ENCODE data around the gene ZNF426.
"Not testable (repeated sequence)": the region's sequence is repeated elsewhere in the genome, so short reads cannot be mapped to it uniquely, and the experiment has no call there.

Gene ZNF426

DNA sequence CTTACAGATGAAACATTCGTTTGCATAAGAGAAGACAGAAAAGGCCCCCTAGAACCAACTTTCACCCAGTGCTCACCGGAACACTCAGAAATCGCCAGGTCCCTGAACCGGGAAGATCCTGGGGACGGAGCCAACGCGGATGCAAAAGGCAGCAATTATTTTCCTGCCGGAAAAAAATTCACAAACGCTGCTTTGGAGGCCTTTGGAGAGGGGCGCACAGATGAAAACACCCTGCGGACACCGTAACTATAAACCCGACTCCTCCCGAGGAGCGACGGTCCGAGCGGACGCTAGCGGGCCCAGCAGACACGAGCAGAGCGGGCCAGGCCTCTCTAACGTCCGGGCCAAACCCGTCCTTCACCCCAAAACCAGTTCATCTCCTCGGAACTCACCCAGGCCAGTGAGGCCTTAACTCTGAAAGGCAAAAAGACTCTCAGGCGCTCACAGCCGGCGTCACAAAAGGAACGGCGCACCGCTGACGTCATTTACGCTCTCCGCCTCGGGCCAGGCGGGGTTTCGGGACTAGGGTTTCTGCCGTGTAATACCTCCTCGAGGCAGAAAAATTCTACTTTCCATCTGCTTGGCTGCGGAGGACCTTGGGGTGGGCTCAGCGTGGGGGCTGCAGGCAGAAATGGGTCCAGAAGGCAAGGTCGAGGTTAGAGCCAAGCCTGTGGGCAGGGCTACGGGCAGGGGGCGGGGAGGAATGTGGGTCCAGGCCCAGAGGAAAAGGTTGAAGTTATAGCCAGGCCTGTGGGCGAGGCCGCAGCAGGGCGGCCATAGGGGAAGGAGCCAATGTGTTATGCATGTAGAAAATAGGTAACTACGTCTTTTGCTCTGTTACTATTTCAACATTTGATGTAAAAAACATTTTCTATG is at the start of gene ZNF426:
Gene ZNF426, minus strand, starts transcription at position 463 of the 876 bp plus-strand sequence. CDS start 2,413 bp downstream, outside the sequence.
- peak; percentile 88 for DNase-seq

DNA sequence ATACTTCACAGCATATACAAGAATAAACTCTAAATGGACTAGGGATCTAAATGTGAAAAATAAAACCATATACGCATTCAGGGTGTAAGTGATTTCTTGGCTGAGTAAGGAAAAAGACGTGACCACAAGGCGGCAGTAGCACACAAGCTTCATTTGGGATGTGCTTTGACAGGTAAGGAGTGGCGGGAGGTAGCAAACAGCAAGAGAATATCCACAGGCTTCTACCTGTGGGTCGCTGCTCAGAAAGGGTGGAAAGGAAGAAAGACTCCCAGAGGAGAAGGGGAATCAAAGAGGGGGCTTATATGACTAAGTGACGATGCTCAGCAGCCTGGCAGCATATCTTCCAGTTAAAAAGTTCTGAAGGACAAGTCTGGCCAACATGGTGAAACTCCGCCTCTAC is 48.3 kb upstream of the ZNF426 start:
- peak; percentile 47 for DNase-seq

DNA sequence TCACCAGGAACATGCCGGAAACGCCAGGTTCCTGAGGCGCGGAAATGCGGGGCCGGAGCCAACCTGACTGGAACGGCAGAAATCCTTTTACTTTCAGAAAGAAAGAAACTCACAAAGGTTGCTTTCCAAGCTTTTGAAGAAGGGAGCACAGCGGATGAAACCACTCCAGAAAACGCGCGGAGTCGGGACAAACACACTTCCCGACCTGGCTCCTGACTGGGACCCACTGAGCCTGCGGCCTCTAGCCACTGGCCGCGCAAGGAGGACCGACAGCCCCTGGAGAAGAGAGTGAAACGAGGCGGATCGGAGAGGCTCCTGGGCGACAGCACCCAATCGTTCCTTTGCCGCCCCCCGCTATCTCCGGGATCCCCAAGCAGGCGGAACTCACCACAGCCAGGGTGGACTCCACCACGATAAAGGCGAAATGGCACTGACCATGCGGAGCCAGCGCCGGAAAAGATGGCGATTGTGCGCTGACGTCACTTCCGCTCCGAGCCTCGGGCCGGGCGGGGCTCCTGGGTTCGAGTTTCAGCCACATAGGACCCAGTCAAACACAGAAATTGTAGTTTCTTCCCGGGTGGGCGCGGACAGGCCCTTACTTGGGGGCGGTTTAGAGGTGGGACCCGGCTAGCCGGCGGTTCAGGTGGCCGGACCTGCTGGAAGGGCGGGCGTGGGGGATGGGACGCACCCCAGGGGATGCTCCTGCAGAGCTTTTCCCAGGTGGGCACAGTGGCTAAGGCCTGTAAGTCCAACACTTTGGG is 45.8 kb upstream of the ZNF426 start, which contains the start of gene ZNF121:
Gene ZNF121, minus strand, starts transcription at position 432 of the 761 bp plus-strand sequence. CDS start 16,407 bp downstream, outside the sequence.
- DNase-seq, result peak; percentile 84

DNA sequence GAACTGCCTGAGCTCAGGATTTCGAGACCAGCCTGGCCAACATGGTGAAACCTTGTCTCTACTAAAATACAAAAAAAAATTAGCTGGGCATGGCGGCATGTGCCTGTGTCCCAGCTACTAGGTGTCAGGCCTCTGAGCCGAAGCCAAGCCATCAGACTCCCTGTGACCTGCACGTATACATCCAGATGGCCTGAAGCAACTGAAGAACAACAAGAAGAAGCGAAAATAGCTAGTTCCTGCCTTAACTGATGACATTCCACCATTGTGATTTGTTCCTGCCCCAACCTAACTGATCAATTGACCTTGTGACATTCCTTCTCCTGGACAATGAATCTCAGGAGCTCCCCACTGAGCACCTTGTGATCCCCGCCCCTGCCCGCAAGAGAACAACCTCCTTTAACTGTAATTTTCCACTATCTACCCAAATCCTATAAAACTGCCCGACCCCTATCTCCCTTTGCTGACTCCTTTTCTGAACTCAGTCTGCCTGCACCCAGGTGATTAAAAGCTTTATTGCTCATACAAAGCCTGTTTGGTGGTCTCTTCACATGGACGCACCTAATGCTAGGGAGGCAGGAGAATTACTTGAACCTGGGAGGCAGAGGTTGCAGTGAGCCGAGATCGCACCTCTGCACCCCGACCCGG is 43.8 kb upstream of the ZNF426 start:
- DNase-seq, result not testable (repeated sequence)

DNA sequence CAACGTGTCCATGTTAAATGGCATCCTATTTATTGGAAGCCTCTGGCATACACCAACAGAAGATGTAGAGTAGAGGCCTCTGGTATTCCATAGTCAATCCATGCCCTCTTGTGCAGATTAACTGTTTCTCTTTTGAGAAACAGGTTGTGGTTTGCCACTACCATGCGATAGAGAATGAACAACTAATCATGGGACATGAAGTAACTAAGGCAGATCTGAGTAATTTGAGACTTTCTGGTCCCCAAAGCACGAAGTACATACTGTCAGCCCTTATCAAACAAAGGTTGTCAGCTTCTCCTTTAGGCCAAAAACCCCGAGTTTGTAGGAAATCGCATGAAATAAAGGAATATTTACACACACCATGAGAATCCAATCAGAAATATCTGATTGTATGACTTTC is 42.3 kb upstream of the ZNF426 start:
- no peak for DNase-seq

DNA sequence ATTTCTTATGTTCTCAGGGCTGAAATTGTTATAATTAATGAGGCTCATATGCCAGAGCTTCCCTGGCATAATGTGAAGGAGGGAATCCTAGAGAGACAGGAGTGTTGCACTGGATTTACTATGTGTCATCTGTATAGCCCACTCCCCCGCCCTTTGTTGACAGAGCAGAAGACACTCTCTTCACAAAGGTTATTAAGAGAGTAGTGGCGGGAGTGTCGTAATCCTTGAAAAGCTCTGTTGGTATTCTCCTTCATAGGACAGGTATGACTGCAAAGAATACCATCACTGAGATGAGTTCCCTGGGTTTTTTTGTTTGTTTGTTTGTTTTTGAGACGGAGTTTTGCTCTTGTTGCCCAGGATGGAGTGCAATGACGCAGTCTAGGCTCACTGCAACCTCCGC is 31.8 kb upstream of the ZNF426 start:
- DNase-seq, result no peak

DNA sequence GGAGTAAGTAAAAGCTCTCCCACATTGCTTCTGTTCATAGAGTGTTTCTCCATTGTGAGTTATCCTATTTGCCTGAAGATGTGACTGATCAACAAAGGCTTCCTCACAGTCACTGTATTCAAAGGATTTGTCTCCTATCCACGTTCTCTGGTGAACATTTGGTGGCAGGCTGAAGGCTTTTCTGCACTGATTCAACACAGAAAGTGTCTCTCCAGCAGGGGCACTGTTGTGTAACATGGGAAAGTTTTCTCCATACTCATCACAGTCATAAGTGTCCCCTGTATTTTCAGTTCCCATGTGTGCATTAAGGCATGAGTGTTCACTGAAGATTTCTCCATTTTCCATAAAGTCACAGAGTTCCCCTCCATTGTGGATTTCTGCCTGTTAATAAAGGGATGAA is 28.3 kb upstream of the ZNF426 start:
- DNase-seq, result peak; percentile 30

DNA sequence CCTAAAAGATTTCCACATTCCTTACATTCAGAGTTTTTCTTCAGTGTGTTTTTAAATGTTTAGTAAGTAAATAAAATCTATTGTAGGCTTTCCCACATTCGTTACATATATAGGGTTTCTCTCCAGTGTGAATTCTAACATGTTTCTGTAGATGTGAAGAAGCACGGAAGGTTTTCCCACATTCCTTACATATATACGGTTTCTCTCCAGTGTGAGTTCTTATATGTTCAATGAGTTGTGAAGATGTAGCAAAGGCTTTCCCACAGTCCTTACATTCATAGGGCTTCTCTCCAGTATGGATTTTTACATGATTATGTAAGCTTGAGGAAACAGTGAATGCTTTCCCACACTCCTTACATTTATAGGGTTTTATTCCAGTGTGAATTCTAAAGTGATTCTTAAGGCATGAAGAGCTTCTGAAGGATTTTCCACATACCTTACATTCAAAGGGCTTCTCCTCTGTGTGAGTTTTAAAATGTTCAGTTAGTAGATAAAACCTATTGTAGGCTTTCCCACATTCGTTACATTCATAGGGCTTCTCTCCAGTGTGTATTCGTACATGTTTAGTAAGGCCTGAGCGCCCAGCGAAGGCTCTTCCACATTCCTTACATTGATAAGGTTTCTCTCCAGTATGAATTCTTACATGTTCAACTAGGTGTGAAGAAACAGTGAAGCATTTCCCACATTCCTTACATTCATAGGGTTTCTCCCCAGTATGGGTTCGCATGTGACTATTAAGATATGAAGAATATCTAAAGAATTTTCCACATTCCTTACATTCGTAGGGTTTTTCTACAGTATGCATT is 27.7 kb upstream of the ZNF426 start:
- DNase-seq, result peak; percentile 42

DNA sequence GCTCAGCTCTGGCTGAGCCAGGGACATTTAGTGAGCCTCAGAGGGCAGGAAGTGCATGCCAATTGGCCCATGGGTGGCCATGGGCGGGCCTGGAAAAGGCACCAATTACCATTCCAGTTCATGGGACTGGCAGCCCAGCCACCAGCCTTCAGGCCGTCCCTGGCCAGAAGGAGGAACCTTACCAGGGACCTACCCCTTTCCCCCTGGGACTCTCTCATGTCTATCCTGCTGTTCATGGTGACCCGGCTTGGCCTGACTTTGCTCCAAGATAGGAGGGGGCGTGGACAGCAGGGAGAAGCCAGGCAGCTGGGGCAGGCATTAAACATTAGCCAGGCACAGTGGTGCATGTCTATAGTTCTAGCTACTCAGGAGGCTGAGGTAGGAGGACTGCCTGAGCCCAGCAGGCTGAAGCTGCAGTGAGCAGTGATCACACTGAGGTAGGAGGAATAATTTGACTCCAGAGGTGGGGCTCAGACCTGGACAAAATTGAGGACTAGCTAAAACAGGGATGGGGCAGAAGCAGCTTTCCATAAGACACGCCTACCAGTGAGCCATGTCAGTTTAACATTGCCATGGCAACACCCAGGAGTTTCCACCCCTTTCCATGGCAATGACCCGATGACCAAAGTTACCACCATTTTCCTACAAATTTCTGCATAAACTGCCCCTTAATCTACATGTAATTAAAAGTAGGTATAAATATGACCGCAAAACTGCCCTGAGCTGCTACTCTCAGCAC is 14.3 kb upstream of the ZNF426 start:
- DNase-seq, result no peak

DNA sequence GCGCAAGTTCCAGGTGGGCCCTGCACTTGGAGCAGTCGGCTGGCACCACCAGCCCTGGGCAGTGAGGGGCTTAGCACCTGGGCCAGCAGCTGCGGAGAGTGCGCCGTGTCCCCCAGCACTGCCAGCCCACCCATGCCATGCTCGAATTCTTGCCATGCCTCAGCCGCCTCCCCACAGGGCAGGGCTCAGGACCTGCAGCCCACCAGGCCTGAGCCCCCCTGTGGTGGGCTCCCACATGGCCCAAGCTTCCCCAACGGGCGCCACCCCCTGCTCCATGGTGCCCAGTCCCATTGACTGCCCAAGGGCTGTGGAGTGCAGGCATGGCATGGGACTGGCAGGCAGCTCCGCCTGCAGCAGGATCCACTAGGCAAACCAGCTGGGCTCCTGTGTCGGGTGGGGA is 9.4 kb upstream of the ZNF426 start:
- DNase-seq, result no peak

DNA sequence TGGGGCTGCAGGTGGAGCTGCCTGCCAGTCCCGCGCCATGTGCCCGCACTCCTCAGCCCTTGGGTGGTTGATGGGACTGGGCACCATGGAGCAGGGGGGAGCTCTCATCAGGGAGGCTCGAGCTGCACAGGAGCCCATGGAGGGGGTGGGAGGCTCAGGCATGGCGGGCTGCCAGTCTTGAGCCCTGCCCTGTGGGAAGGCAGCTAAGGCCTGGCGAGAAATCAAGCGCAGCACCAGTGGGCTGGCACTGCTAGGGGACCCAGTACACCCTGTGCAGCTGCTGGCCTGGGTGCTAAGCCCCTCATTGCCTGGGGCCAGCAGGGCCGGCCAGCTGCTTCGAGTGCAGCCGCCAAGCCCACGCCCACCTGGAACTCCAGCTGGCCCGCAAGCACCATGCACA is 2.8 kb upstream of the ZNF426 start:
- DNase-seq, result not testable (repeated sequence)

DNA sequence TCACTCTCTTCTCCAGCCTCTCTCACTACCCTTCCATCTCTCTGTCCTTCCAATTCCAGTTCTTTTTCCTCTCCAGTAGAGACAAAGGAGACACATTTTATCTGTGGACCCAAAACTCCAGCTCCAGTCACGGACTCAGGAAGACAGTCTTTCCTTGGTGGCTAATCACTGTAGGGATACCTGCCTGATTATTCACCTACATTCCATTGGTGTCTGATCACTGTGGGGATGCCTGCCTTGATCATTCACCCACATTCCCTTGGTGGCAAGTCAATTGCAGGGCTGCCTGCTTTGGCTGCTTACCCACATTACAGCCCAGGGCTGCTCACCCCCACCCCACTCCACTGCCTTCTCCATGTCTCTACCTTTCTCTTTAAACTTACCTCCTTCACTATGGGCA is 1.5 kb upstream of the ZNF426 start:
- not testable (repeated sequence) for DNase-seq

DNA sequence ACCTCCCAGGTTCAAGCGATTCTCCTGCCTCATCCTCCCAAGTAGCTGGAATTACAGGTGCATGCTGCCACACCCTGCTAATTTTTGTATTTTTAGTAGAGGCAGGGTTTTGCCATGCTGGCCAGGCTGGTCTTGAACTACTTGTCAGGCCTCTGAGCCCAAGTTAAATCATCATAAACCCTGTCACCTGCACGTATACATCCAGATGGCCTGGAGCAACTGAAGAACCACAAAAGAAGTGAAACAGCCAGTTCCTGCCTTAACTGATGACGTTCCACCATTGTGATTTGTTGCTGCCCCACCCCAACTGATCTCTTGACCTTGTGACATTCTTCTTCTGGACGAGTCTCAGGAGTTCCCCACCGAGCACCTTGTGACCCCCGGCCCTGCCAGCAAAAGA is 756 bp upstream of the ZNF426 start:
- DNase-seq, result not testable (repeated sequence)

DNA sequence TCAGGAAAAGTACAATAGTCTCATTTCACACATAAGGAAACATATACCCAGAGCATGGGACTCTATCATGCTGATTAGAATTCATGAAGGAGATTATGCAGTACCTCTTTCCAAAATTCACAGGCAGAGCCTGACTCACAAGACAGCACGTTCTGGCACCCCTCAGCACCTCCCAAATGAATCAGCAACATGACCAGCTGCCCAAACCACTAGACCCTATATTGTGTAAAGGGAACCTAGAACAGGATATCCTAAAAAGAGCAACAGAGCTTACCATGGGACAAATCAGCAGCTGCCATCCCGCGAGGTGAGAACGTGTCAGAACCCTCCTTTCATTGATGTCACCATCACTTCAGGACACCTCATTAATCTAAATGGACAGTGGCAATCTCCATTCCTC is 2.5 kb downstream of the ZNF426 start:
- peak; percentile 27 for DNase-seq

DNA sequence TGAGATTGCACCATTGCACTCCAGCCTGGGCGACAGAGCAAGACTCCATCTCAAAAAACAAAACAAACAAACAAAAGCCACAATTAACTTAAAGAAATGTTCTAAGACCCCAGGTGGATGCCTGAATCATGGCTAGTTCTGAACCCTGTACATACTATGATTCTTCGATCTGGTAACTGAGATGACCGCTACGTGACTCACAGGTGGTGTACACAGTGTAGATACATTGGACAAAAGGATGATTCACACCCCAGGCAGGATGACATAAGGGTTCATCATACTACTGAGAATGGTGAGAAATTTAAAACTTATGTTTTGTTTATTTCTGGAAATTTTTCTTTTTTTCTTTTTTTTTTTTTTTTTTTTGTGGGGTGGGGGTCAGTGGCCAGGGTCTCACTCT is 6.5 kb downstream of the ZNF426 start:
- no peak for DNase-seq

DNA sequence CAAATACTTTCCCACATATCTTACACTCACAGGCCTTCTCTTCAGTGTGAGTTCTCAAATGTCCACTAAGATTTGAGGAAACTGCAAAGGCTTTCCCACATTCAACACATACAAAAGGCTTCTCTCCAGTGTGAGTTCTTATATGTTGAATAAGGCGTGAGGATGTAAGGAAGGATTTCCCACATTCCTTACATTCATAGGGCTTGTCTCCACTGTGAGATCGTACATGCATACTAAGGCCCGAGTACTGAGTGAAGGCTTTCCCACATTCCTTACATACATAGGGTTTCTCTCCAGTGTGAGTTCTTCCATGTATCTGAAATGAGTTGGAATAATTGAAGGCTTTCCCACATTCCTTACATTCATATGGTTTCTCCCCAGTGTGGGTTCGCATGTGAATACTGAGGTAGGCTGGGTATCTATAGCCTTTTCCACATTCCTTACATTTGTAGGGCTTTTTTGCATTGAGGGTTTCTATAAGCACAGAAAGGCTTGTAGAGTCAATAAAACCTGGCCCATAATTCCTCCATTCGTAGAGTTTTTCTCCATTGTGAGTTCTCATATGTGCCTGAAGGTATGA is 9.6 kb downstream of the ZNF426 start:
- peak; percentile 45 for DNase-seq

DNA sequence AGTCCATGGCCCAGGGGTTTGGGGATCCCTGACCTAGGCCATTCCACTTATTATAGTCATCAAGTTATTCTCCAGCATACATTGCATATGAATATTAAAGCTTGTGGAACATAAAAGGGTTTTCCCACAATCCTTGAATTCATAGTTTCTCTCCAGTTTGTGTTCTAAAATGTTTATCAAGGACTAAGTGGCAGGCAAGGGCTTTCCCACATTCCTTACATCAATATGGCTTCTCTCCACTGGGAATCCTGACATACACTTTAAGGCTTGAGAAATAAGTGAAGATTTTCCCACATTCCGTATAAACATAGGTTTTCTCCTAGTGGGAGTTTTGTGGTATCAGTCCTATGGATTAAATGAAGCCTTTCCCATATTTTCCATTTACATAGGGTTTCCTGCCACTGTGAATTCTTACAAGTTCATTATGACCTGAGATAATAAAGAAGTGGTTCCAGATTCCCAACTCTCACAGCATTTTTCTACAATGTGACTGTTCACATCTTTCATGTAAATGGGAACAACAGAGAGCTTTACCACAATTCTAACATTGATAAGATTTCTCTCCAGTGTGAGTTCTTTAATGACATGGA is 14.5 kb downstream of the ZNF426 start:
- no peak for DNase-seq

DNA sequence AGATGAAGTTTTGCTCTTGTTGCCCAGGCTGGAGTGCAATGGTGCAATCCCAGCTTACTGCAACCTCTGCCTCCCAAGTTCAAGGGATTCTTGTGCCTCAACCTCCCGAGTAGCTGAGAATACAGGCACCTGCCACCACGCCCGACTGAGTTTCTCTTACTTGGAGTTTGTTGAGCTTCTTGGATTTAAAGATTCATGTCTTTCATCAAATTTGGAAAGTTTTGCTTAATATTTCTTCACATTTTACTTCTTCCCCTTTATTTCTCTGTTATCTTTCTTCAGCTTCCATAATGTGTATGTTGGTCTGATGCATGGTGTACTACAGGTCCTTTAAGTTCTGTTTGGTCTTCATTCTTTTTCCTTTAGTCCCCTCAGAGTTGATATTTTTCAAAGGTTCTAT is 31.2 kb downstream of the ZNF426 start:
- DNase-seq, result no peak

DNA sequence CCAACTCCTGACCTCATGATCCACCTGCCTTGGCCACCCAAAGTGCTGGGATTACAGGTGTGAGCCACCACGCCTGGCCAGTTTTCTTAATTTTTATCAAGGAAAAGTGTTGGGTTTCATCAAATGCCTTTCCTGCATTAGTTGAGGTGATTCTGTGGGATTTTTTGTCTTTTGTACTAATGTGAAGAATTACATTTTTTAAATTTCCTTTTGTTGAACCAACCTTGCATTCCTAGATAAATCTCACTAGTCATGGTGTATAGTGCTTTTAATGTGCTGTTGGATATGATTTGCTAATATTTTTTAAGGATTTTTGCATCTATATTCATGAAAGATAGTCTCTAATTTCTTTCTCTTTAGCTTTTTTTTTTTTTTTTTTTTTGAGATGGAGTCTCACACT is 37.6 kb downstream of the ZNF426 start:
- no peak for DNase-seq

DNA sequence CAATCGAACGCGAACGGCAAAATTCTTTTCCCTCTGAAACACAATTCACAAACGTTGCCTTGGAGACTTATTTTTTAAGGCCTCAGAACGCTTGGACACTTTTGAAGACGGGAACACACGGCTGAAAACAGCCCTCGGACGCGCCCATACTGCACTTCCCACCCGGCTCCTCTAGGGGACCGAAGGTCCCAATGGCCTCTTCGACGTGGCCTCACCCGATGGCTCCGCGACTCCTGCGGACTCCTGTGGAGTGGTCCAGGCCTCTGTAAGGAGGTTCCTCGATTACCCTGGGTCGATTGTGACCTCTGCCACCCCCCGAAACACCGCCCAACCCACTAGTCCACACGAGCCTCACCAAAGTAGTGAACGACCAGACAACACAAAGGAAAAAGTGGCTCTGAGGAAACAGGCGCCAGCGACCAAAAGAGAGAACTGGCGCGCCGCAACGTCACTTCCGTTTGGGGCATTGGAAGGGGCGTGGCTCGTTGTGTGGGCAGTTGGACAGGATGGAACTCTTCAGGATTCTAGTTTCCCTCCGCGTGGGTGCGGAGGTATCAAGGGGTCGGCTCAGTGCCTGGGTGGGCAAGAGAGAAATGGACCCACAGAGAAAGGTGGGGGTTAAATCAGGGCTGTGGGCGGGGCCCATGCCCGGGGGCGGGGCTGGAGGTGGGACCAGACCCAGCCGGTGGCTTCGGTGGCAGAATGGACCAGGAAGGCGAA is 40.1 kb downstream of the ZNF426 start, which contains the start of gene ZNF560:
Gene ZNF560, minus strand, starts transcription at position 434 of the 720 bp plus-strand sequence. CDS start 23,303 bp downstream, outside the sequence.
- DNase-seq, result no peak

Data from MV-4-11 (cell line).